GM12872 (cell line): ENCODE data around the gene LINGO4.

Experiments used
- TF ChIP-seq, protein P1 (sequence below): IDR thresholded peaks from 3 replicates; pipeline ENCODE4 v1.5.1; 2011; ENCODE audit warnings: low read depth, mild to moderate bottlenecking, low read length, moderate library complexity; ENCODE audit not compliant: insufficient read depth

Gene LINGO4, protein sequence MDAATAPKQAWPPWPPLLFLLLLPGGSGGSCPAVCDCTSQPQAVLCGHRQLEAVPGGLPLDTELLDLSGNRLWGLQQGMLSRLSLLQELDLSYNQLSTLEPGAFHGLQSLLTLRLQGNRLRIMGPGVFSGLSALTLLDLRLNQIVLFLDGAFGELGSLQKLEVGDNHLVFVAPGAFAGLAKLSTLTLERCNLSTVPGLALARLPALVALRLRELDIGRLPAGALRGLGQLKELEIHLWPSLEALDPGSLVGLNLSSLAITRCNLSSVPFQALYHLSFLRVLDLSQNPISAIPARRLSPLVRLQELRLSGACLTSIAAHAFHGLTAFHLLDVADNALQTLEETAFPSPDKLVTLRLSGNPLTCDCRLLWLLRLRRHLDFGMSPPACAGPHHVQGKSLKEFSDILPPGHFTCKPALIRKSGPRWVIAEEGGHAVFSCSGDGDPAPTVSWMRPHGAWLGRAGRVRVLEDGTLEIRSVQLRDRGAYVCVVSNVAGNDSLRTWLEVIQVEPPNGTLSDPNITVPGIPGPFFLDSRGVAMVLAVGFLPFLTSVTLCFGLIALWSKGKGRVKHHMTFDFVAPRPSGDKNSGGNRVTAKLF

DNA sequence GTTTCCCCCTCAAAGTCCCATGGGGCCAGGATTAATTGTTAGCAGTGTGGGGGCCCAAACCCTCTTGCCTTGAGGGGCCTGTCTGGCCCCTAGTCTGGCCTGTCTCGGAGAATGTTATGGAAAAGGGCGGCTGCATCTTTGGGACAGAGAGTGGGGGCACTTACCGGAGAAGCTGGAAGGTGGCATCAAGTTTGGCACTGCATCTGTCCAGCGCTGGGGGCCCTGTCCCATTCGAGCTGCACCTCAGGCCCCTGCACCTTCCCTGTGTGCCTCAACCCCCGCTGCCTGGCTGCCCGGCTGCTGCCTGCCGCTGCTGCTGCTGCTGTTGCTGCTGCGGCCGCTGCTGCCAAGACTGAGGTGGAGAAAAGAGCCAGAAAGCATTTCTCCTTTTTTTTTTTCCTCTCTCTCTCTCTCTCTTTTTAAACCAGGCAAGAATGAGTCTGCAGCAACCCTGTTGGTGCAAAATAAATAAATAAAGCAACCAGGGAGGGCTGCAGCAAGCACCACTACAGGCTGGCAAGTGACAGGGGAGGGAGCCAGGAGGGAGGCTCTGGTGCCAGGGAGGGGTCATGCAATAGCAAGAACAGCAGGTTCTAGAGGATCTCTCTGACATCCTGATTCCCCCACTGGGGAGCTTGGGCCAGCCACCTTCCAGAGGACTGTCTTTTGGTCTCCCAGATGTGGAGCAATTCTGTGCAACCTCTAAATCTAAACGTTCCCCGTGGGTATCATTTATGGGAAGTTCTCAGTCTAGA, at the start of gene LINGO4:
Gene LINGO4, minus strand, starts transcription at position 354 of the 755 bp plus-strand sequence. CDS start 2,715 bp downstream, outside the sequence.
- TF ChIP-seq, protein P1, sequence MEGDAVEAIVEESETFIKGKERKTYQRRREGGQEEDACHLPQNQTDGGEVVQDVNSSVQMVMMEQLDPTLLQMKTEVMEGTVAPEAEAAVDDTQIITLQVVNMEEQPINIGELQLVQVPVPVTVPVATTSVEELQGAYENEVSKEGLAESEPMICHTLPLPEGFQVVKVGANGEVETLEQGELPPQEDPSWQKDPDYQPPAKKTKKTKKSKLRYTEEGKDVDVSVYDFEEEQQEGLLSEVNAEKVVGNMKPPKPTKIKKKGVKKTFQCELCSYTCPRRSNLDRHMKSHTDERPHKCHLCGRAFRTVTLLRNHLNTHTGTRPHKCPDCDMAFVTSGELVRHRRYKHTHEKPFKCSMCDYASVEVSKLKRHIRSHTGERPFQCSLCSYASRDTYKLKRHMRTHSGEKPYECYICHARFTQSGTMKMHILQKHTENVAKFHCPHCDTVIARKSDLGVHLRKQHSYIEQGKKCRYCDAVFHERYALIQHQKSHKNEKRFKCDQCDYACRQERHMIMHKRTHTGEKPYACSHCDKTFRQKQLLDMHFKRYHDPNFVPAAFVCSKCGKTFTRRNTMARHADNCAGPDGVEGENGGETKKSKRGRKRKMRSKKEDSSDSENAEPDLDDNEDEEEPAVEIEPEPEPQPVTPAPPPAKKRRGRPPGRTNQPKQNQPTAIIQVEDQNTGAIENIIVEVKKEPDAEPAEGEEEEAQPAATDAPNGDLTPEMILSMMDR: no peak

DNA sequence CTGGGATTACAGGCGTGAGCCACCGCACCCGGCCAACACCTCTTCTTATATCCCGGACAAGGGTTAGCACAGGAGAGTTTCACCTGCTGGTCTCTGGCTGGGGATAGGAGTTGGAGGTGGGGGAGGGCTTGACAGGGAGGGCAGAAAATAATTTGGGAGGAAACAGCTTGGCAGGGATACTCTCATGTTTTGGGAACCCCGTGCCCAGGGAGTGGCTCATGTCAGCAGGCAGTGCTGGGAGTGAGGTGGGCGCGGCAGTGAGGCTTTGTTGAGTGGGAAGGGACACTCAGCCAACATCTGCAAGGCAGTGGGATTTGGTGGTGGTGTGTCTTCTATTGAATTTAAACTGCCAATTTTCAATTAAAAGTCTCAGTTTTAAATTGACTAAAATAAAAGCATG, 49.4 kb upstream of the LINGO4 start:
- TF ChIP-seq, protein P1: no peak

DNA sequence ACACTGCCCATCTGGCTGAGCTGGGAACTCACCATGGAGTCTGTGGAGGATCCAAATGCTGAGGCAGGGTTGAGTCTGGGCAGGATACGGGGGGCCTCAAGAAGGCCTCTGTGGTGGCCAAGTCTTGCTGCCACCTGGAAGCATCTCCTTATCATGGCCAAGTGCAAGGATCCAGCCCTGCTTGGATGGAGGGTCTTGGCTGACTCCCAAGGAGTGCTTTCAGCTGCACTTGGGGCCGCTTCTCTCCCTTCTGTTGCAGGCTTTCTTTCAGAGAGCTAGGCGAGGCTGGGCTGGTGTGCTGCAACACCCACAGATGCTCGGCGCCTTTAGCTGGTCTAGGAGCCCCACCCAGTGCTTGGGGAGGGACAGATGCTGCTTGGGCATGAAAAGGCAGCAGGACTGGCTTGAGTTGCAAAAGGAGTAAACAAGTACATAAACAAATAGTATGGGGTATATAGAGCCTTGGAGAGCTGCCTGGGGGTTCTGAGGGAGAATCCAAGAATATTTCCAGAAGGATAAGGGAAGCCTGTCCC, 48.3 kb upstream of the LINGO4 start, which contains the start of gene THEM5:
Gene THEM5, minus strand, starts transcription at position 302 of the 533 bp plus-strand sequence. Its CDS starts 147 bp downstream, at position 155.
- TF ChIP-seq, protein P1: no peak

DNA sequence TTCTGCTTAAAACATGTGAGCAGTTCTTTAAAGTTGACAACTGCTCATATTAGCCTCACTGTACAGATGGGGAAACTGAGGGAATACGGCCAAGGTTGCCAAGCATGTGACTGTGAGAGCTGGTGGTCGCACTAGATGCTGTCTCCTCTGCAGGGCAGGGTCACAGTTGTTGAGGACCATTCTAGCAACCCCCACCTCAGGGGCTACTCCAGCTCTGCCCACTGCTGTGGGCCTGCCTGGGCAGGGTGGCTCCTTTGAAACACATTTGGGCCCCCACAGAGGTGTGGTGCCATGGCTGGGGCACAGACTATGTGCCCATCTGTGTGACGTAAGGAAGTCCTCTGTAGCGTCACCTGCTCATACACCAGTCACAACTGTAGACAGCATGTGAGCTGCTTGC, 47.5 kb upstream of the LINGO4 start:
- TF ChIP-seq, protein P1: no peak

DNA sequence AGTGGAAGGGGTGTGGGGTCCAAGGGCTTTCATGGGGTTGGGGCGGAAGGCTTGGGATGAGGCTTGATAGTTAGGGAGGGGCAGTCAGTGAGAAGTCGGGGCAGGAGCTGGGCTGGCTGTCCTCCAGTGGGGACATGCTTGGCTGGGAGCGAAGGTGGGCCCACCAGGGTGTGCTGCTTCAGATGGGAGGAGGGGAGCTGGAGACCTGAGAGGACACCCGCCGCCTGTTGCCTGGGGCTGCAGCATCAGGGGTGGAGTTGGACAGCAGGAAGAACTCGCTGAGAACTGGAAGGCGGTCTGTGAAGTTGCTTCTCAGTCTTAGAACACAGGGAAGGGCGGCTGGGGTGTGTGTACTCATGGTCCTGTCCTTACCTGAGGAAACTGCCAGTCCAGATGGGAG, 46.7 kb upstream of the LINGO4 start:
- TF ChIP-seq, protein P1: no peak

DNA sequence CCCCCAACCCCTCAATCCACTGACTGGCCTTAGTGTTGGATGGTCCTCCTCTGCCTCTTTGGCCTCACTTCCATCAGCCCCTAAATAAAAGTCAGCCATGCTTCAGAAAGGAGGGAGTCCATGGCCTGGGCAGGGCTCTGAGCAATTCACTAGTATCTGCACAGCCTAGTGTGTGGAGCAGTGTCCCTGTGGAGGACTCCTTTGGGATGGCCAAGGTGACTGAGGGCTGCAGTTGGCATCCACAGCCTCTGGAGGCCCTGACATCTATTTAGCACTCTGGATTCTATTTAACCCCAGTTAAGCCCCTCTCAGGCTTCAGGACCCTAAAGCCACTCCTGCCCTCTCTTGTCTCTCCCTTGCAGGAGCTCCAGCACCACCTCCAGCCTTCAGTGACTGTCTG, 44.7 kb upstream of the LINGO4 start:
- TF ChIP-seq, protein P1: no peak

DNA sequence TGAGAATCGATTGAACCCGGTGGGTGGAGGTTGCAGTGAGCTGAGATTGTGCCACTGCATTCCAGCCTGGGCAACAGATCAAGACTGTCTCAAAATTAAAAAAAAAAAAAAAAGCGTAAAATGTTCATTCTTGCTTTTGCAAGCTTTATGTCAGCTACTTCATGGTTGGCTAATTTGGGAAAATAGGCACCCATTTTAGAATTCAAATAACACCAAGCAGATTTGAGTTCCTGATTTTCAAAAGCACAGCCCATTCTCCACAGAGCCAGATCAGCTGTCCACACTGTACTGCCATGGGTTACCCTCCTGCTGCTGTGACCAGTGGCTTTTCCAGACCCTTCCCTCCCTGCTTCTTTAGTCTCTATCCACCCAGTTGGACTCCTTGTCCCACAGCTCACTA, 43.9 kb upstream of the LINGO4 start:
- TF ChIP-seq, protein P1: no peak
